HG03520 (cell line): ENCODE data around the gene MYO1C.
"Not testable (repeated sequence)": the region's sequence is repeated elsewhere in the genome, so short reads cannot be mapped to it uniquely, and the experiment has no call there.

Experiments
- ATAC-seq: cut with Tn5 transposase; IDR thresholded peaks from one replicate; pipeline ENCODE4 v1.9.1; 2021; ENCODE audit warnings: mild to moderate bottlenecking, moderate library complexity; ENCODE audit not compliant: unreplicated experiment

The MYO1C gene

DNA sequence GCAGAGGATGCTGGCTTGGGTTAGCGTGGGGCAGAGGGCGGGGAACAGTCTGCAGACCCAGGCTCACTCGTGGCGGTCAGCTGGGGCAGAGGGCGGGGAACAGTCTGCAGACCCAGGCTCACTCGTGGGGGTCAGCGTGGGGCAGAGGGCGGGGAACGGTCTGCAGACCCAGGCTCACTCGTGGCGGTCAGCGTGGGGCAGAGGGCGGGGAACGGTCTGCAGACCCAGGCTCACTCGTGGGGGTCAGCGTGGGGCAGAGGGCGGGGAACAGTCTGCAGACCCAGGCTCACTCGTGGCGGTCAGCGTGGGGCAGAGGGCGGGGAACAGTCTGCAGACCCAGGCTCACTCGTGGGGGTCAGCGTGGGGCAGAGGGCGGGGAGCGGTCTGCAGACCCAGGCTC is 16.2 kb upstream of the MYO1C start:
- ATAC-seq = not testable (repeated sequence)

DNA sequence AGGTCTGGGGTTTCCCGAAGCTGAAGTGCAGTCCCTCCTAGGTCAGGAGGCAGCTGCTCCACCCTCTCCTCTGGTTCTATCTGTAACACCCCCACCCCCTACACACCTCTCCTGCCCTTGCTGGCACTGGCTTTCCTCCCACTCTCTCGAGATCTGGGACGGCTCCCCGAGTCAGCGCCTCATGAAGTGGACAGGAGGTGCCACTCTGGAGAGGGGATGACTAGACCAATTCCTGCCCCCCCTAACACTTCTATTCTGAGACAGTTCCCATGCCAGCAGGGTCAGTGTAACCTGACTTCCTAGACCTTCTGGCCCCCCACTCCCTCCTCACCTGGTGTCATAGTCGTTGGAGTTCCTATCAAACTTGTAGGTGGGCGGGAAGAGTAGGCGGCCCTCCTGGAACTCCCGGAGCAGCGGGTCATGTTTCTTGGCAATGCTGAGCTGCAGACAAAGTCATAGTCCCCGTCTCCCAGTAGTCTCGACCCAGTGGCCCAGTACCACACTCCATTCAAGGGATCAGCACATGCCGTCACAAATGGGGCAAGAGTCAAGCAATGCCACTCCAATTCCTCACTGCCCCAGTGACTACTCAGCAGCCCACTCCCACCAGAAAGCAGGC is 14.3 kb upstream of the MYO1C start:
- ATAC-seq = no peak

DNA sequence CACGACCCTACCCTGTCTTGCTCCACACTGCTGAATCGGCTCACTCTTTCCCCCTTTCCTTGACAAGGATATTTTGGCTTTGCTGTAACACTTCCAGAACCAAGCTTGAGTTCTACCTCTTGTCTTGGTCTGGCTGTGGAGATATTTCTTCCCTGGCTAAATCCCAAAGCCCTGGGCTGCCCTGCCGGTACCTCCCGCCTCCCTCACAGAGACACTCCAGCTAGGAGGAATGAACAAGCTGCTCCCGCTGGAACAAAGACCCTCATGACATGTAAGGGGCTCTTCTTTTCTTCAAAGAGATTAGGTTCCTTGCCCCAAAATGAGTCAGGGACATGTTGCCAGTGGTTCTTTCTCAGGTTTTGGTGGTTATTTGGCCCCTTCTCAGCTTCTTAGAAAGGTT is 13.1 kb upstream of the MYO1C start:
- ATAC-seq = no peak

DNA sequence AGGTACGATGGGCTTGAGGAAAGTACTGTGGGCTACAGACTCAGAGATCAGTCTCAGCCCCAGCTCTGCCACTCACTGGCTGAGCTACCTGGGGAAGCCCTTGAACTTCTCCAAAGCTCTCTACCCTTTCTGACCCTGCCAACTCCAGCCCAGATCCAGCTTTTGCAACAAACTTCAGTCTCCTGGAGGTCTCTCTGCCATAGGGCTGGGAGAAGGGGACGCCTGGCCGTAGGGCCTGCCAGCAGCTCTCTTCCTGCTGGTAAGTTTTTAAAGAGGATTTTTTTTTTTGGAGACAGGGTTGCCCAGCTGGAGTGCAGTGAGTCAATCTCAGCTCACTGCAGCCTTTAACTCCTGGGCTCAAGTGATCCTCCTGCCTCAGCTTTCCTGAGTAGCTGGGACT is 12.4 kb upstream of the MYO1C start:
- ATAC-seq = no peak

DNA sequence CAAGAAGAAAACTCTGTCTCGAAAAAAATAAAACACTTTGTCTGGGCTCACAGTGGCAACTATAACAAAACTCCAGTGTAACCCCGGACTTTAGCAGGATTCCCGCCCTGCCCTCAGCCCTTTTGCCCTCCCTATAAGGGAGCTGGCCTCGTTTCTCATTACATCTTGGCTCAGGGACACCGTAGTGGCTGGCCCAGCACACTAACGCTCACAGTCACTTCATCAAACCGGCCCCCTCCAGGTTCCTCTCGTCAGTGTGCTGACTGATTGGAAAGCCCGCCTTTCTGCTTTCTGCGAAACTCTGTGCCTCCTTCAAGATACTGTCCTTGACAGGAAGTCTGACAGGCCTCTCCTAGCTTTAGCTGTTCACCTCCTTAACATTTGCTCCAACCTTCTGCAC is 11.2 kb upstream of the MYO1C start:
- no peak for ATAC-seq

DNA sequence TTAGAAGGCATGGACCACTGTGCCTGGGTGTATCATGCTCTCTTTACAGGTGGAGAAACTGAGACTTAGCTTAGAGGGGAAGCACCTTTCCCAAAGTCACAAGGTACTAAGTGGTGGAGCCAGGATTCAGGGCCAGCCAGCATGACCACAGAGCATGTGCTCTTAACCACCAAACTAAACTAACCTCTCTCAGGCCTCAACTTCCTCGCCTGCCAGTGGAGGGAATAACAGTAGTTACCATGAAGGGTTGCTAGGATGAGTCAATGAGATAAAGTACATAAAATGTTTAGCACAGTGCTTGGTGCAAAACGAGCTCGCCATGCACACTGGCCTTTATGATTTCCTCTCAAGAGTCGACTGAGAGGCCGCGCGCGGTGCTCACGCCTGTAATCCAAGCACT is 6.4 kb upstream of the MYO1C start:
- ATAC-seq = no peak

DNA sequence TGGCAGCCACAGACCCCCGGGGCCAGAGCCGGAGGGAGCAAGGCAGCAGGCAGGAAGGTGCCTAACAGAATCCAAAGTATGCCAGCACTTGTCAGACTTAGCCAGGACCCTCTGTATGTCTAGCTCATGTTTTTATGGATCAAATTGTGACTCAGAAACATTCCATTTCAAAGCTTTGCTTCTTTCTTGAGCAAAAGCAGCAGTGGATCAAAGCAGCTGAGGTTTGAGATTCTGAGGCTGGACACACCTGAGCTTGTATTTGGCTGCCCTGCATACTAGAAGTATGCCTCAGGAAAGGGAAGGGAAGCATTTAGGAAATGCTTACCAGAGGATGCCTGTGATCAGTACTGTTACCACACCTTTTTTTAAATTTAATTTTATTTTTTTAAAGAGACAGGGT is 5.7 kb upstream of the MYO1C start:
- no peak for ATAC-seq

DNA sequence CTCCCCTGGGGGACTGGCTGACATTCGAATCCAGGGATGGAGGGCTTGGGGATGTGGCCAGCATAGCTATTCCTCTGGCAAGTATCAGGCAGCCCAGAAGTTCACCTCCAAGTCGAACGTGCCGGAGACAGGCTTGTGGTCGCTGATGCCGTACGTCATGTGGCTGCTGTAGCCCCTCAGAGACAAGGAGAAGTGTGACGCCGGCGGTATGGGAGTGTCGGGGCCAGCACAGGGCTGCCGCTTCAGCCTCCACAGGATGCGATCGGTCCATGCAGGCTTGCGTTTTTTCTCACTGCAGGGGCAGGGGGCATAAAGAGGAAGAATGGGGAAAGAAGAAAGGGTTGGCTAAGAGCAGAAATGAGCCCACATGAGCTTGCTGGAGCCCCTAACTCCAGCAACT is 5.3 kb upstream of the MYO1C start:
- no peak for ATAC-seq

DNA sequence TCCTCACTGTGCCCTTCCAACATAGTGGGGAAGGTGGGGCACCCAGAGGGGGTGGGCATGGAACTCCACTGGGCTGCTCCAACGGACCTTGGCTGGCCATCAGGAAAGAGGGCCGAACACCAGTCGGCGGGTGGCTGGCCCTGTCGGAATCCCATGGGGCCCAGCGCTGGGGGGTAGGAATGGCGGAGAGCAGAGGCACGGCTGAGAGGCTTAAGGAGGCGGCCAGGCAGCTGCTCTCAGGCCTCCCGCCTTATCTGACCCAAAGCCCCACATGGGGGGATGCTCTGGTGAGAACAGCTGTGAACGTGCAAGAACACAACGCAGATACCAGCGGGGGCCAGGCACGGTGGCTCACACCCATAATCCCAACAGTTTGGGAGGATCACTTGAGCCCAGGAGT is 4.4 kb upstream of the MYO1C start:
- ATAC-seq = no peak

DNA sequence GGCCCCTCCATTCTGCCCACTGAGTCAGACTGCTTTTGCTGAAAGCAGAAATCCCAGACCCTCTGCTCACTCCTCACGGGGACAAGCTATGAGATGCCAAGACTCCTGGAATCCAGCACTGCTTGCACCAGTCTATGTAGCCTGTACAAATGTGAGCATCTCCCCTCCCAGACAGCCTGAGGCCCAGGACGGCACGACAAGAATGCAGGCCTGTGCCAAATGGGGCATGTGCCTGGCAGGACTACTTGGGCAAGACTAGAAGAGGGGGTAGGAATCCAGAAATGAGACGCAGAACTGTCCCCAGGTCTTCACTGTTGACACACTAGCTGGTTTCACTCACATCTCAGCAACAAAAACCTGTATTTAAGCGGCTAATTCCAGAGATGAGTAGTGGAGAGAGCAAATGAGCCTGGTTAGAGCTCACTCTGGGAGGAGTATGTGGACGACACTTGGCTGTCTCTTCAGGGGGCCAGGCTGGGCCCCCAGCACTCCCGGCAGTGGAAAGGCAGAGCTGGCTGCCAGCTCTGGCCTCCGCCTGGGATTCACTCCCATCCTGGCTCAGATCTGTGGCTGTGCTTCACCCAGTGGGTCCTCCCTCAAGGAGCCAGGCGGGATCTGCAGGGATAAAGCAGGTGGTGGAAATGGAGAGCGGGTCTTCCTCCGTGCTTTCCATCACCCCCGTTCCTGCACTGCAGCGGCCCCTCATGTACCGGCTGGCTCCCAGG is 2.9 kb upstream of the MYO1C start:
- no peak for ATAC-seq

DNA sequence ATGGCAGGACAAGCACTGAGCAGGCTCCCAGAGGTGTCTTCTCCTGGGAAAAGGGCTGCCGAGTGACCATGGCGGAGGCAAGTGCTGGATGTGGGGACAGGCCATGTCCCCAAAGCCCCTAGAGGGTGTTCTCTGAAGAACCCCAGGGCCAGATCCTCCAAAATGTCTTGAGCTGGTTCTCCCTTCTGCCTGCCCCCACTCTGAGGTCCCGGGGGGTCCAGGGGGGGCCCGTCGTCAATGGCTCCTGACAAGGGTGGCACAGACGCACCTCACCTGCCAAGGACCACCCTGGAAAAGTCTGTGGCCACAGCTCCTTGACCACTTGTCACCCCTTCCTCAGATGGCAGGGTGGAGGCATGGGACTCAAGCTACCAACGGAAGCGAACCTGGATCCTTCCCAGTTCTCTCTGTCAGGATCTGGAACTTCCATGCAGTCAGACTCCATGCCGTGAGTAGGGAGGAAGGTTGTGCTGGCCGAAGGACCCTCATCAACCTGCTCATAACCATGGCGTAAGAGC is 2.3 kb upstream of the MYO1C start:
- ATAC-seq = no peak

DNA sequence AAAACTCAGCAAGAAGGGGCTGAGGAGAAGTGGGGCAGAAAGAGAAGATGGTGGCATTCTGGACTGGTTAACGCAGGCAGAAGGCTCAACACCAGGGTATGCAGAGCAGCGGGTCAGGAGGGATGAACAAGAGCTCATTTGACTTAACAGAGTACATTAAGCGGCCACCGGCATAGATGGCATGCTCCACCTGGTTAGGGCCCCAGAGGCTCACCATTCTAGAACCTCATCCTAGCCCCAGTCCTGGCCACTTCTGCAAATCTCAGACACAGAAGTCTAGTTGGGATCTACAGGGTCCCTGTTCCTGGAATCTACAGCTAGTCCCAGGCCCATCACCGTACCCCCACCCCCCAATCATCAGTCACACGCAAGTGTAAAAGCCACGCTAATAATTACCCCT is 1.7 kb upstream of the MYO1C start:
- no peak for ATAC-seq

DNA sequence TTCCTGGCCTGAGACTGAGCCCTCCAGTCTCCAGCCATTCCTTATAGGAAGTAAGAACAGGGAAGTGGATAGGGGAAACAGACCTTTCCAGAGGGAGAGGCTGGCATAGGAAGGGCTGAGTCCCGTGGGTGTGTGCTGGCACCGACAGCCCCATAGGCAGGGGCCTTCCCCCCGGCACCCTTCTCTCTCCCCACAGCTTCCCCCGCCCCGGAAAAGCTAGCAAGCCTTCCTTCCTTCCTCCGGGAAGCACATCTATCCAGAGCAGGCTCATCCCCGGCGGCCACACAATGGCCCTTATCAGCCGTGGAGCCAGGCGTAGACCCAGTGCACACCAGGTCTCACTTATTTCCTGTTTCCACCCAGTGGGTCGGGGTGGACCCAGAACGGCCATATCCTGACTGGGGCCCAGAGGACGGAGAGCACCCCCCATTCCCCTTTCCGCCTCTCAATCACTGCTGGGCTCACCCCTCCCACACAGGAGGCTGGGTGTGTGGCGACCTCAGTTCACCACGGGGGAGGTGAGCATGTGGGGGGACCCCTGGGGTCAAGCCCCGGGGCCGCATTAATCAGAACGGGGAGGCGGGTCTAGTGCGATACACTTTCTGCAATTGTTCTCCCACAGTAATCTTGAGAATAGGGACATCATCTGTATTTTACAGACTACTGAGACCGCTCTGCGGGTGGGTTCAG is 950 bp upstream of the MYO1C start:
- no peak for ATAC-seq

DNA sequence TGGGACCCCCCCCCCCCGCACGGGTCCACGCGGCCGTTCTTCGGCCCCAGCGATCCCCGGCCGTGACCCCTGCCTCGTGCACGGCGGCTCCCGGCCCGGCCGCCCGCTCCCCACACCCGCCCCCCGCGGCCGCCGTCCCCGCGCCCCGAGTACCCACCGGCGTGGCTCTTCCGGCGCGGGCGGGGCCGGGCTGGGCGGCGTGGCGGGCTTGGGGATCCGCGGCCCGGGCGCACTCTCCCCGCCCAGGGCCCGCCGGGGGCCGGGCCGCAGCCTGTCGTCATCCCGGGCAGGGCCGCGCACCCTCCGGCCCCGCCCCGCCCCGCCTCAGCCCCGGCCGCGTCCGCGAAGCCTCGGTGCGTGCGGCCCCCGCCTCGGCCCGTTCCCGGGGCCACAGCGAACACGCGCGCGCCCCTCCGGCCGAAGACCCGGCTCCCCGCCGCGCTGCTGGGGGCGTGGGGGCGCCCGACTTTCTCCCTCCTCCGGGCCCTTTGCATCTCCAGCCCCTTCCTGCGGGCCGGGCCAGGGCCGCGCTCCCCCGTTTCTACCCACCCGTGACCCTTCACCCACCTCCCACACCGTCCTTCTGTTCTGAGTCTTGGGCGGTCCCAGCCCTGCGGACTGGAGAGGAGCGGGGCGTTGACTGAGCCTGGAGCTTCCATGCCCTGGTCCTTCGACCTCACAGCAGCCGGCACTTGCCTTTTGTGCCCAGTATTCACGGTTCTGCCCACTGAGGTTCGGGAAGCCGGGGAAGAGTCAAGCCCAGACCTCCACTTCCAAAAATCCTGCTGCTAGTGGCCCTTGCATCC is 840 bp downstream of the MYO1C start:
- ATAC-seq = peak; percentile 35

DNA sequence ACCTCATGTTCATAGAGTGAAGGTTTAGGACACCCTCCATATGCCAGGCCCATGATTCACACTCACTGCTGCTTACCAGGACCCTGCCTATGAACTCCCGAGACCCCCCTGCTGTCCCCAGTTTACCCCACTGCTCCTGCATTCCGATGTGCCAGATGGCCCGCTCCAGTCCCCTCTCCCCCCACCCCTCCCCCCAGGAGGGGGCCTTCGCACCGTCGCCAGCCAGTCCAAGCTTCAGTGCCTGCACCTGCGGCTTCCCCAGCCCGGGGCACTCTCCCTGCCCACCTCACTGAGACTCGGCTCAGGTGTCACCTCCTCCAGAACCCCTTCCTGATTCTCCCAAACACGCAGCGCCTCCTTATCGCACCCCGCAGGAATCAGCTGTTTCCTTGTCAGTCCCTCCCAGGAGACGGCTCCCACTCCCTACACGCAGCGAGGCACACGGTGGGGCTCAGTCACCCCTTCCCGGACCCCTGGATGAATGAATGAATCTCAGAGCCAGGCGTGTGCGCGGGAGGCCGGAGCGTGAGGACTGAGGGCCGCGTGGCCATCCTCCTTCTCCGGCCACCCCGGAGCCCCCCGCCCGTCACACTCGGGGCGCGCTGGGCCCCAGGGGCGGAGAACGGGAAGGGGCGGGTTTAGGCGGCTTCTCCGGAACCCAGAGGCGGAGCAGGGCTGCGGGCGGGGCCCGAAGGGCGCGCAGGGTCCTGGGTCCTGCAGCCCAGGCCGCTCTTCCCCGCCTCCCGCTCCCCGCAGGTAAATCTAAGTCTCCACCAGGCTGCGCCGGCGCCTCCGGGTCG is 1.6 kb downstream of the MYO1C start:
- peak; percentile 38 for ATAC-seq

DNA sequence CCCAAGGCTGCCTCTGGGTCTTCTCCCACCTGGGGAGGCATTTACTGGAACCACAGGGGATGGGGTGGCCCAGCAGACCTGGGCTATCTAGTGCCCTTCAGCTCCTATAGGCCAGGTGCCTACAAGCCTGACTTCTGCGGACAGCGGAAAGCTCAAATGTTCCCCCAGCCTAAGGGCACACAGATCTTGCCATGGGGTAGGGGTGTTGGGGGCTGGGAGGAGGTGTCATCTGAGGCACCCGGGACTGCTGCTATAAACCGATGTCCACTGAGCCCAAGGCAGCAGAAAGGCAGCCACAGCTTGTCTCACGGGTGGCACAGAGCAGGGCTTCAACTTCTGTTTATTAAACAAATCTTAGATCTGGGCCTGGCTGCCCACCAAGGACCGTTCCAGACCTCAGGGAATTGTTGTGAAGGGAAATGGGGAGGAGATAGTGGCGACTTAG is 3.6 kb downstream of the MYO1C start:
- ATAC-seq = no peak

DNA sequence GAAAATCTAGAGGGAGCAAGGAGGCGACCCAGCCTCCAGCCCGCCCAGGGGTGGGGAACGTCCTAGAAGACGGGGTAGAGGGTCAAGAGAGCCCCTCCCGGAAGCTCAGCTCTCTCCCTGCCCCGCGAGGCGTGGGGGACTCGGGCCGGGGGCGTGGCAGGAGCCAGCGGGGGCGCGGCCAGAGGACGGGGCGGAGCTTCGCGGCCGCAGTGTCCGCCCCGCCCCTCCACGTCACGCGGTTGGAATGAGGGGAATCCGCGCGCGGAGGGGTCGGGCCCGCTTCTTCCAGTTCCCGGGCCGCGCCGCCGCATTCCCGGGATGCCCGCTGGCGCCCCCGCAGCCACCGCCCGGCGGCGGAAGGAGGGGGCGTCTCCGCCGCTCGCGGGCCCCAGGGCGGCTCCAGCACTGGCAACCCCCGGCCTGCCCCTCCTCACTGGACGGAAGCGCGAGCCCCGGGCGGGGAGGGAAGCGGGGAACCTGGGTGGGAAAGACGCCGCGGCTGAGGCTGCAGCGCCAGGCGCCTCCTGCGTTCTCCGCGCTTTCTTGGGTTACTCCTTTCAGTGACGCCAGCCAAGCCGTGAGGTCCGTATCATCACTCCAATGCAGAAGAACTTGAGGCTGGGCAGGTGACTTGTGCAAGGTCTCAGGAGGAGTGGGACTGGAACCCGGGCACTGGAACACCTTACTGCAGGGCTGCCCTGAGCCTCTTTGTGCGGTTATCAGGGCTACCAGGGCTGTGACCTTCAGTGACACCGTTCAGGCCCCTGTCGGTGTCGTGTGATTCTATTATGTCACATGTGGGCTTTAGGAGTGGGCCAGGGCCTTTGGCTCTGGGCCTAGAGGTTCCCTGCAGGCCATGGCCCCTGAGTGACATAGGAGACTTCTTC is 4.3 kb downstream of the MYO1C start:
- ATAC-seq = no peak

DNA sequence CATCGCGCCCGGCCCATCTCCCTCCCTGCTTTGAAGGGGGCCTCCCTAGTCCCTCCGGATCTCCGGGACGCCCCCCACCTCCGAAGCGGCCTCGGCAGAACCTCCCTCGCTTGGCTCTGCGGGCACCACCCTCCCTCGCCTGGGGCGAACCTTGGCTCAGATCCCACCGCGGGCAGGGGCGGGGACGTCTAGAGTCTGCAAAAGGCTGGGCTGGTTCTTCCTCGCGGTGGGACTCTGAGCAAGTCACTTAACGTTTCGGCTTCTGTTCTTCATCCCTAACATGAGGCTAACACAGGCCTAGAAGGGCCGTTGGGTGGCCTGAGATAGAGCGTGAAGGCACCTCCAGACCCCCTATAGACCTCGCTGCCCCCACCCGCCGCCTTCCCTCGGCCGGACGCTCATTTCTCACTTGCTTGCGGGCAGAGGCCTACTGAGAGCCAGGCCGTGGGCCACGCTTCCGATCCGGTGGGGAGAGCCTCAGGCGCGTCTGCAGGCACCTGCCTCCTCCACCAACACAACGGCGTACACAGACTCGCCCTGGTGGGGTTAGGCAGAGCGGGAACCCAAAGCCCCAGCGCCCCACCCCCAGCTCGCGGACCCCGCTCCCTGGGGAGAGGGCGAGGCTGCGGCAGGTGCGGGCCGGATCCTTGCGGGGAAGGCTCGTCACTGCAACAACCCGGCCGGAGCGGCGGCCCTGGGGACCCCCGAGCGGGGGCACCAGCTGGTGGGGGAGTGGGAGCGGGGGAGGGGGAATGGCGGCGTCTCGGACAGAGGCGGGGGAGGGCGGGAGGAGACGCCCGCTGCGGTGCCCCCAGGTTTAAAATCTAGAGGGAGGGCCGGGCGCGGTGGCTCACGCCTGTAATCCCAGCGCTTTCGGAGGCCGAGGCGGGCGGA is 5.4 kb downstream of the MYO1C start:
- ATAC-seq = no peak
